ACC112 (cell line): Measurements from ENCODE around the gene ZSCAN22.

ENCODE experiments used
- H2AFZ ChIP-seq: fragments of 200-600 bp; sonication (generic); one replicate; pipeline ENCODE4 v1.6.0; 2017; ENCODE audit warnings: antibody characterized with exemption, low read length; ENCODE audit not compliant: unreplicated experiment
- H3K27ac ChIP-seq: fragments of 200-600 bp; sonication (generic); 2 replicates; pipeline ENCODE4 v1.5.1; 2014; ENCODE audit warnings: low read depth, mild to moderate bottlenecking, antibody characterized with exemption, low read length, moderate library complexity
- H3K27me3 ChIP-seq: fragments of 200-600 bp; sonication (generic); 2 replicates; pipeline ENCODE4 v1.6.1; 2014; ENCODE audit warnings: mild to moderate bottlenecking, antibody characterized with exemption, low read length, moderate library complexity, mixed read lengths; ENCODE audit not compliant: insufficient read depth
- H3K36me3 ChIP-seq: fragments of 200-600 bp; sonication (generic); 2 replicates; pipeline ENCODE4 v1.6.1; 2016; ENCODE audit warnings: mild to moderate bottlenecking, antibody characterized with exemption, low read length, moderate library complexity, mixed read lengths; ENCODE audit not compliant: insufficient read depth
- H3K4me1 ChIP-seq: fragments of 200-600 bp; sonication (generic); one replicate; pipeline ENCODE4 v1.6.1; 2016; ENCODE audit warnings: low read length, mixed read lengths; ENCODE audit not compliant: insufficient read depth, unreplicated experiment, control insufficient read depth
- H3K4me3 ChIP-seq: fragments of 200-600 bp; sonication (generic); 2 replicates; pipeline ENCODE4 v1.5.1; 2014; ENCODE audit warnings: mild to moderate bottlenecking, low read depth, low read length
- H3K79me2 ChIP-seq: fragments of 200-600 bp; sonication (generic); one replicate; pipeline ENCODE4 v1.6.0; 2016; ENCODE audit warnings: low read length; ENCODE audit not compliant: control insufficient read depth, unreplicated experiment, insufficient read depth

ZSCAN22 gene

GRCh38 chr19:58380037-58380661 lies 53.4 kb downstream of the ZSCAN22 start:
- H3K27ac ChIP-seq, result peak overlapping the region; percentile 77
- H3K27me3 ChIP-seq, result no peaks in the 10 kb centered on the region
- H3K4me3 ChIP-seq, result peak overlapping the region; percentile 97
- no peaks in the 10 kb centered on the region for H3K36me3 ChIP-seq
- H3K4me1 ChIP-seq, result peaks cover 11% of the 10 kb centered on the region
- H2AFZ ChIP-seq, result peak overlapping the region; percentile 55
- H3K79me2 ChIP-seq, result no peaks in the 10 kb centered on the region

DNA sequence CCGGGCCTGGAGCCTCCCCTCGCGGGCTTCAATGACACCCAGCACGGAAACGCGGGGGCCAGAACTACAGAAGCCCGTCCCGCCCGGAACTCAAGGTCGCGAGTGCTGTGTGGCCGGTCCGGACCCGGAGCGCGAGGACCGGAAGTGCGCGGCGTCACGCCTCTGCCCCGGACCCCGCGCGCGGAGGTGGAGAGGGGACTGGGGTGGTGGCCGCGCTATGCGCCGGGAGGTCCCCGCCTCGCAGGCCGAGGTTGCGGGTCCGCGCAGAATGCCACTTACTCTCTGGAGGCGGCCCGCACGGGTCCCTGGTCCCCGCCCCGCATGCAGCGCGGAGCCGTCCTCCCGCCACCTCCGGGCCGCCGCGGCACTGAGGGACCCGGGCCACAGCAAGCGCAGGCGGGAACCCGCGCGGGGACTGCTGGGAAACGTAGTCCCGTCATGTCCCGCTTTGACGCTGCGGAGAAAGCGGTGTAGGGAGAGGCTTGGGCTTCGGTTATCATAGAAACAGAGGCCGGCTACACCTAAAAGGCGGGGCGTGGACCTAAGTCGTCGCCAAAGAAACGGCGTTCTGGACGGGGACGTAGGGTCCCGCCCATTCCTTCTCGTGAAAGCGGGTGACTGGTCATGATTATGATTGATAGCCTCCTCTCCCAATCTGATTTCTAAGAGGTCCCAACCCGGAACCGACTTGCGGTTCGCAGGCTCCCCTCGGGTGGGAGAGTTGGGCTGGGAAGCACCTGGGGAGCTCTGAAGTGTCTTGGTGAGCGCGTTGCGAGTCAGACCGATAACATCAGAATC lies 54.1 kb downstream of the ZSCAN22 start, which contains the start of gene ZNF837:
TSS of gene ZNF837 (minus strand) at position 369 of the 798 bp plus-strand sequence. CDS start 11,698 bp downstream, outside the sequence.
- Histone ChIP-seq H2AFZ (peak within 1 kb of the TSS; percentile 55), H3K27me3 (no peaks in the 10 kb centered on the region), H3K36me3 (no peaks in the 10 kb centered on the region), H3K27ac (peak within 1 kb of the TSS; percentile 77), H3K4me1 (peaks cover 18% of the 10 kb centered on the region), H3K79me2 (peaks cover 3% of the 10 kb centered on the region), H3K4me3 (peak within 1 kb of the TSS; percentile 97)

DNA sequence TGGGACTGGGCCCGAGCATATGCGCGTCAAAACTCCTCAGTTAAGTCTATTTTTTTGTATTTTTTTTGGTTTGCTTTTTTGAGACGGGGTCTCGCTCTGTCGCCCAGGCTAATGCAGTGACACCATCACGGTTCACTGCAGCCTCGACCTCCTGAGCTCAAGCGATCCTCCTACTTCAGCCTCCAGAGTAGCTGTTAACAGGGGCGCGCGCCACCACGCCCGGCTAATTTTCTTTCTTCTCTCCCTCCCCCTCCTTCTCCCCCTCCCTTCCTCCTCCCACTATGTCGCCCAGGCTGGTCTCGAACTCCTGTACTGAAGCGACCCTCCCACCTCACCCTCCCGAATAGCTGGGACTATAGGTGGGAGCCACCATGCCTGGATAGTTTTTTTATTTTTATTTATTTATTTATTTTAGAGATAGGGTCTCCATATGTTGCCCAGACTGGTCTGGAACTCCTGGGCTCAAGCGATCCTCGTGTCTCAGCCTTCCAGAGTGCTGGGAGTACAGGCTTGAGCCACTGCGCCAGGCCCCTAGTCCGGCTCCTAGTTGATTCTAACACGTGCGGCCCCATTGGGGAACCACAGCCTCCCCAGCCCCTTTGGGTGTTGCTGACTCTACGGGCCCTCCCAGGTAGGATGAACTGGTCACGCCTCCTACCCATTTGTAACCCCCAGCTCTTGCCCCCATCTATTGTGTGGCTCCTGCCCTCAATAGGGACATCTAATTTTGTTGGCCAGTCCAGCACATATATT lies 54.8 kb downstream of the ZSCAN22 start:
- peak overlapping the region; percentile 77 for H3K27ac ChIP-seq

GRCh38 chr19:58382997-58383603 lies 56.3 kb downstream of the ZSCAN22 start:
- Histone ChIP-seq H3K79me2 (peaks cover 16% of the 10 kb centered on the region), H3K4me1 (peaks cover 17% of the 10 kb centered on the region), H3K27me3 (no peaks in the 10 kb centered on the region), H3K36me3 (no peaks in the 10 kb centered on the region), H2AFZ (no peak overlapping the region), H3K4me3 (no peak overlapping the region), H3K27ac (no peak overlapping the region)

More for the DNA sequence above, 54.8 kb downstream of the ZSCAN22 start:
- Histone ChIP-seq H2AFZ (no peak overlapping the region), H3K79me2 (peaks cover 5% of the 10 kb centered on the region), H3K4me1 (peaks cover 17% of the 10 kb centered on the region), H3K27me3 (no peaks in the 10 kb centered on the region), H3K4me3 (peak overlapping the region; percentile 97), H3K36me3 (no peaks in the 10 kb centered on the region)

DNA sequence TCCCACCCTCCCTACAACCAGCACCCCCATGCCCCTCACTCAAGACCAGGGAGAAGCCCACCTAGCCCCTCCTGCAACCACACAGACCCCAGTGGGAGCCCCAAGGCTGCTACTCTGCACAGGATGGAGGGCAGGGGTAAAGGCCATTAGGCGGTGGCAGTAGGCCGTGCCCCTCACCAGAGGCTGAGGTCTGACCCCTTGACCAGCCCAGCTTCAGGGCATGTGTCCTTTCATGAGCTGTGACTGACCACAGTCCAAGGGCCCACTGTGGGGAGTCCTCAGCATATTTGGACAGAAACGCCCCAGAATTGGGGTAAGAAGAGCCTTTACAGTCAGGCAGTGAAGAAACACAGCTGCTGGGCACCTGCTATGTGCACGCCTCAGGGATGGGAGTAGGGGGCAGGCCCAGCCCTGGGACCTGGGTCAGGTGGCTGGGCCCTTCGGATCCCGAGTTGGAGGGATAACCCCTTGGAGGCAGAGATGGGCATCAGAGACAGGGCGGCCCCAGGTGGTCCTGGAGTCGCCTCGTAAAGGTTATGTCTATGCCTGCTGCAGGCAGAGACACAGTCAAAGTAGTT lies 58.6 kb downstream of the ZSCAN22 start:
- no peak overlapping the region for H2AFZ ChIP-seq
- peak overlapping the region; percentile 98 for H3K4me3 ChIP-seq
- no peaks in the 10 kb centered on the region for H3K27me3 ChIP-seq
- no peak overlapping the region for H3K27ac ChIP-seq
- no peaks in the 10 kb centered on the region; the same call in 1 of the 2 replicates for H3K36me3 ChIP-seq
- peaks cover 12% of the 10 kb centered on the region for H3K4me1 ChIP-seq
- peaks cover 30% of the 10 kb centered on the region for H3K79me2 ChIP-seq

DNA sequence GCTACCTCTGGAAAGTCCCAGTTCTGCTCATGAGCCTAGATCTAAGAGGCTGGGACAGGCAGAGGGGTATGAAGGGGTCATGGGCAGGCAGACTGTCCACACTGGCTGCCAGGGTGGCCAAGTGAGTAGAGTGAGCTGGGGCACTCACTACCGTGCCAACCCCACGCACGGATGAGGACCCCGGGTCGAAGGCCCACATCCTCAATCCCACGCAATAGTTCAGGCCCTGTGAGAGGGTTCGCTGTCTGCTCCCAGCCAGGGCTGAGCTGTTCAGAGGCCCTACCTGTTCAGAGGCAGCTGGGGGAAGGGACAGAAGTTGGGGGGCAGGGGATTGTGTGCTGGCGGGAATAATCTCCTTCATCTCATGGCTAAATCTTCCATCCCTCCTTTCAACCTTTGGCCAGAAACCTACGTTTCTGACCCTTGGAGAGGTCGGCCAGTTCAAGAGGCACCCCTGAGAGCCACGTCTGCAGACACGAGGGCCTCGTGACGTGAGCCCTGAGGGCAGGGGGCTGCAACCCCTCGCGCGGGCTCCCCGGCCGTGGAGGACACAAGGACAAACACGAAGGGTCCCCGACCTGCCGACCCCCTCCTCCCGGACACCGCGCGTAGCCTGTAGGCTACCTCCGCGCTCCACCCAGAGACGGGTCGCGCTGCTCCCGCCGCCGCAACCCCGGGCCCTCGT lies 59.2 kb downstream of the ZSCAN22 start:
- H3K79me2 ChIP-seq, result peaks cover 36% of the 10 kb centered on the region
- no peak overlapping the region for H2AFZ ChIP-seq
- peaks cover 5% of the 10 kb centered on the region; the same call in 1 of the 2 replicates for H3K36me3 ChIP-seq

GRCh38 chr19:58386576-58387337 lies 60.0 kb downstream of the ZSCAN22 start, which contains the start of gene RPS5:
Gene RPS5 (plus strand): TSS chr19:58387269. CDS start chr19:58388138, 869 bp downstream.
- Histone ChIP-seq H3K79me2 (peaks cover 38% of the 10 kb centered on the region), H3K27ac (peak within 1 kb of the TSS; percentile 93), H3K4me1 (peaks cover 12% of the 10 kb centered on the region), H3K4me3 (peak within 1 kb of the TSS; percentile 98), H3K27me3 (no peaks in the 10 kb centered on the region), H2AFZ (no peak within 1 kb of the TSS), H3K36me3 (peaks cover 5% of the 10 kb centered on the region; the same call in 1 of the 2 replicates)

More for the DNA sequence above, 59.2 kb downstream of the ZSCAN22 start:
- H3K4me1 ChIP-seq, result peaks cover 12% of the 10 kb centered on the region
- H3K27ac ChIP-seq, result peak overlapping the region; percentile 93
- H3K4me3 ChIP-seq, result peak overlapping the region; percentile 98
- H3K27me3 ChIP-seq, result no peaks in the 10 kb centered on the region

DNA sequence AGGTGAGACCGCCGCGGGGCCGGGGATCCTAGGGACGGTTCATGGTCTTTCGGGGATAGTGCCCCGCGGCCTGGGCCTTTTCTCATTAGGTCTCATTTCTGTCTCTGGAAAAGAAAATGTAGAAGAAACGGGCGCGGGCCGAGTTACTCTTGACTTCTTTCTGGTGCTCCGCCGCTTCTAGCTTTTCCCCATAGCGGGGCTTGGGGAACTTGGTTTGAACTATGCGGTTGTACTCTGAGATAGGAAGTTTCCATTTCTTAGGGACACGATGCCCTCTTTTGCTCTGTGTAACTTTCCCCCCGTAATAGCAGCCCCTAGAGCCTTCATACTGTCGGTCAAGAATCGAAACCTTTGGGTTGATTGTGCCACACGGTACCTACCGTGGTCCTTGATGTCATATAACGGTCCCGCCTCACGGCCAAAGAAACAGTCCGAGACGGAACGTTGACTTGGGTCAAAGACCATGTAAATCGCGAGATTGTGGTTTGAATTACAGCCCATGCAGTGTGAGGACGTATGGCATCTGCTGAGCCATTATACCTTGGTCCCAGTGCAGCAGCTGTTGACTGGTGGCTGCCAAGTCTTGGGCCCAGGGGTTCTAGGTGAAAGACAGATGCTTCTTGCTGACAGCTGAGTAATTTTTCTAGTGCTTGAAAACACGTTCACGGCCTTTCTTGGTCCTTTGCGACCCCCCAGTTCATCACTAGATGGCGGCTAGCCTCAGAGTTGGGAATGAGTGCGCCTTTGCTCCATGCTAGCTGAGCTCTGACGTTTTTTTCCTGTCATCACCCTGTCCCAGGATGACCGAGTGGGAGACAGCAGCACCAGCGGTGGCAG lies 60.8 kb downstream of the ZSCAN22 start:
- H3K79me2 ChIP-seq, result peaks cover 41% of the 10 kb centered on the region
- peaks cover 5% of the 10 kb centered on the region; the same call in 1 of the 2 replicates for H3K36me3 ChIP-seq

More for the DNA sequence above, 60.8 kb downstream of the ZSCAN22 start:
- Histone ChIP-seq H3K27ac (peak overlapping the region; percentile 93), H3K4me1 (peaks cover 12% of the 10 kb centered on the region), H3K4me3 (peak overlapping the region; percentile 98), H3K27me3 (no peaks in the 10 kb centered on the region), H2AFZ (no peak overlapping the region)
